ENCODE results near the gene SCARB1.
A peak's percentile ranks its signal among the peaks of the same experiment; 100 is the strongest.

SCARB1 gene

GRCh38 chr12:124865728-124866127, 2.1 kb upstream of the SCARB1 start:
- no peak for DNase-seq (ENCODE audit: low spot score)
- no peak for FAIRE-seq

GRCh38 chr12:124864326-124864752, 675 bp upstream of the SCARB1 start:
- no peak for FAIRE-seq

GRCh38 chr12:124862768-124863415, 772 bp downstream of the SCARB1 start:
- DNase-seq (ENCODE audit: low spot score) (peak; percentile 5), FAIRE-seq (no peak)

More at GRCh38 chr12:124864326-124864752, 675 bp upstream of the SCARB1 start:
- DNase-seq (ENCODE audit: low spot score) = no peak

GRCh38 chr12:124861898-124862676, 1.6 kb downstream of the SCARB1 start:
- FAIRE-seq (no peak), DNase-seq (ENCODE audit: low spot score) (no peak)

GRCh38 chr12:124861492-124861891, 2.2 kb downstream of the SCARB1 start:
- DNase-seq (ENCODE audit: low spot score) = no peak
- no peak for FAIRE-seq

DNA sequence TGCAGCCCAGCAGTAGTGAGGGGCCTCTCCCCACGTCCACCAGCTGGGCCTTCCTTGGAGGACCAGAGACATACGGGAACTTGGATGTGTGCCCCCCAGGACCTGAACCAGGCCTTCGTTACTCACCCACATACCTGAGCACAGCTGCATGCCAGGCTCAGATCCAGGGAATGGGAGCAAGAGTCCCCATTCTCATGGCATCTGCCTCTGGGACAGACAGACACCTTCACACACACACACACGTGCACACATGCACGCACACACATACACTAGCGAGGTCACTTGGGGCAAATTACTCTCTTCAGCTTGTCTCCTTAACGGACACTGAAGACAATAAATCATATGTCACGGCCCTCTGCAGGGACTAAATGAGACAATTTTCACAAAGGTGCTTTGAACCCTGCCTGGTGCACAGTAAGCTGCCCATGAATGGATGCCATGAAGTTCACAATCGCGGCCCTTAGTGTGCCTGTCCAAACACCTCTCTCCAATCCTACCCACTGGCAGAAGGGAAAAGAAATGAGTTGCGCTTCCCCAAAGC, 5.7 kb downstream of the SCARB1 start:
- FAIRE-seq (no peak), DNase-seq (ENCODE audit: low spot score) (no peak)

DNA sequence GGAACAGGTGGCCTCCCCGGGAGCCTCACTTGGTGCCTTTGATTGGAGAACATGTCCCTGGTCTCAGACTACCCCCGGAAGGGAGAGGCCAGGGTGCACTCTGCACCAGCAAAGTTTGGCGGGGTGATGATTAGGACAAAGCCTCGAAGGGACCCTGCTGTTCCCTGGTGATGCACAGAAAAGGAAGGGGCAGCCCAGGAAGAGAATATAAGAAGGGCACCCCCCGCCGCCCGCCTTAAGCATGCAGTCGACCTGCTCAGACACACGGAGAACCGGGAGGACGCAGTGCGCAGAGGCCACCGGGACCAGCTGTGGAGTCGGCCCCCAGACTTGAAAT, 6.9 kb downstream of the SCARB1 start:
- DNase-seq (ENCODE audit: low spot score) (no peak), FAIRE-seq (no peak)

DNA sequence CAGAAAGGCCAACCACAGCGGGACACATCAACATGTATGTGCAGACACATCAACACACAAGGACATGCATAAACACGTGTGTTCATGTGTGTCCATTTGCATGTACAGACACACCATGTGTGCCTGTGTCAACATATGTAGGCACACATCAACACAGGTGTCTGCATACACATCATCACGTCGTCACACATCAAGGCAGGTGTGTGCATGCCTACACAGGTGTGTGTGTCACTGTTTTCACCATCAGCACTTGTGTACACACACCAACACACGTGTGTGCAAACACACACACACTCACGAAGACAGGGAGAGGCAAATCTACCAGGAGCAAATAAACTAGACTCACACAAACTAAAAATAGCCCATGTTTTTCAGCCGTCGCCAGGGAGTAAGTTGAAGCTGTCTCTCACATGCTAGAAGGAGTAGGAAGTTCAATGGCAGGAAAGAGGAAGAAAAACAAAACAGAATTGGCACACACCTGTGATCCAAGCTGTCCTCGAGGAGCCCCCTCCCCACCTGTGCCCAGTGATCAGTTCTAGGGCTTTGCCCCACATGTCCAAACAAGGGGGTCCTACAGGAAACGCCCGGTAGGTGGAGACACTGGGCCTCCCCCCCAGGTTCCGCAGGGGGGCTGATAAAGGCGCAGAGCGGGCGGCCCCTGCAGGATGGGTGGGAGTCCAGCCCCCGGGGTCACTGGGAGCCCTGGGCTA, 7.4 kb downstream of the SCARB1 start:
- no peak for DNase-seq (ENCODE audit: low spot score)
- no peak for FAIRE-seq

DNA sequence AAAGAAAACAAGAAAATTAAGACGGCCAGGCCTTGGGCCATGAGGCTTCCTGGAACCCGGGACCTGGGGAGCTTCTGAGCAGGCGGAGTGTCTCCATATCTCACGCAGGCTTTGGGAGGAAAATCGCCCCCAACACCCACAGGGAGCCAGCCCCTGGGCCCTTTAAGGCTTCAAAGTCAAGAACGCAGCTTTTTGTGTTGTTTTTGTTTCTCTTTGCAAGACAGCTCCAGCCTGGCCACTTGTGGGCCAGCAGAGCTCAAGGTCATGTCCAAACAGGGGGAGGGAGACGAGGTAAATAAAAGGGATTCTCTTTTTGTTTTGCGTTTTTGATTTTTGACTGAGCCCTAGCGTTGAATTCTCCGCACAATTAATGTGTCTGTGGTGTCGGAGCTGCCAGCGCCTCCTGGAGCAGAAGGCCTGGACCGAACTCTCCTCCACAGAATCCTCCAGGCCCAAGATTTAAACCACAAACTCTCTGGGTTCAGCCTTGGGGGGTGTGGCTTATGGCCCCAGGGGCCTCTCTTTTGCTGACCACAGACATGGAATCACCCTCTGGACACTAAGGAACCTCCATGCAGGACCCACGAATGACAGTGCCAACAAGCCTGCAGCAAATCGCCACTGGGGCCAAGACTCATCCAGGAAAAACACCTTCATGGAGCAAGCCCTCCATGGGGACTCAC, 8.2 kb downstream of the SCARB1 start:
- DNase-seq (ENCODE audit: low spot score) (no peak), FAIRE-seq (no peak)

DNA sequence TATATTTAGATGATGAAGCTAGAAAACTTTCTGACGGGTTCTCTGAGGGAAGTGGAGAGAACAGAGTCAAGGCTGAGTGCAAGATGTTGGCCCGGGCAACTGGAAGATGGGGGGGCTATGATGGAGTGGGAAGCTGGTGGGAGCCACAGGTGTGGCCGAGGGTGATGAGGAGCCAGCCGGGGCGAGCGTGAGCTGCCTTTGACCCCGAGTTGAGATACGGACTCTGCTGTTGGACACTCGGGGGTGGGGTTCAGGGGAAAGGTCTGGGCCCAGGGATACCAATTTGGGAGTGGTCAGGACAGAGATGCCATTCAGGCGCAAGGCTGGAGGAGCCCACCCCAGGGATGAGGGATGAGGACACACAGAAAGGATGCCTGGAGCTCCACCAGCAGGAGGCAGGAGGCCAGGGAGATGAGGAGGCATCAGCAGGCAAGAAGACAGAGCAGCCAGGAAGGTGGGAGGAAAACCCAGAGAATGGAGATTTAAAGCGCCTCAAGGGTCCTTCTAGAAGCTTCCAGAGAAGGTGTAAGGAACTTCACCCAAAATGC, 9.0 kb downstream of the SCARB1 start:
- no peak for FAIRE-seq
- no peak for DNase-seq (ENCODE audit: low spot score)

GRCh38 chr12:124853781-124854636, 9.7 kb downstream of the SCARB1 start:
- DNase-seq (ENCODE audit: low spot score) (no peak), FAIRE-seq (no peak)

- FAIRE-seq = no peak
- DNase-seq (ENCODE audit: low spot score) = no peak
Observed at GRCh38 chr12:124852911-124853427, 10.7 kb downstream of the SCARB1 start.

DNA sequence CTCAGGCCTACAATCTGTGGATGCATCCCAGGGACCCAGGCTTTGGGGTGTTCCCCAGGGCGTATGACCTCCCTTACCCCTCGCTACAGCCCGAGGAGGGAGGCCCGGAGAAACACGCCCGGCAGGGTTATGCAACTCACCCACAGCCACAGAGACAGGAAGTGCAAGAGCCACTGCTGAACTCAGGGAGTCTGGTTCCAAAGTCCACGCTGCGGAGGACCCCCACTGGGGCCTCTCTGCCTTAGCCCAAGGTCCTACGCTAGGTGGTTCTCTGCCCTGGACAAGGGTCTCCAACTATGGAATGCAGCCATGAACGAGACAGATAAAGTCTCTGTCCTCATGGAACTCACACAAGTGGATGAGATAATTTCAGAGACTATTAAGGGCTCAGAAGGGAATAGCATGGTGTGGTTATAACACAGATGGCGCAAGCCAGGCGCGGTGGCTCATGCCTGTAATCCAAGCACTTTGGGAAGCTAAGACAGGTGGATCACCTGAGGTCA, 11.3 kb downstream of the SCARB1 start:
- no peak for DNase-seq (ENCODE audit: low spot score)
- no peak for FAIRE-seq

- no peak for DNase-seq (ENCODE audit: low spot score)
- no peak for FAIRE-seq
Observed at GRCh38 chr12:124851342-124851741, 12.3 kb downstream of the SCARB1 start.

GRCh38 chr12:124849382-124849781, 14.3 kb downstream of the SCARB1 start:
- FAIRE-seq (no peak), DNase-seq (ENCODE audit: low spot score) (no peak)

GRCh38 chr12:124848621-124849380, 14.9 kb downstream of the SCARB1 start:
- FAIRE-seq = no peak
- no peak for DNase-seq (ENCODE audit: low spot score)

DNA sequence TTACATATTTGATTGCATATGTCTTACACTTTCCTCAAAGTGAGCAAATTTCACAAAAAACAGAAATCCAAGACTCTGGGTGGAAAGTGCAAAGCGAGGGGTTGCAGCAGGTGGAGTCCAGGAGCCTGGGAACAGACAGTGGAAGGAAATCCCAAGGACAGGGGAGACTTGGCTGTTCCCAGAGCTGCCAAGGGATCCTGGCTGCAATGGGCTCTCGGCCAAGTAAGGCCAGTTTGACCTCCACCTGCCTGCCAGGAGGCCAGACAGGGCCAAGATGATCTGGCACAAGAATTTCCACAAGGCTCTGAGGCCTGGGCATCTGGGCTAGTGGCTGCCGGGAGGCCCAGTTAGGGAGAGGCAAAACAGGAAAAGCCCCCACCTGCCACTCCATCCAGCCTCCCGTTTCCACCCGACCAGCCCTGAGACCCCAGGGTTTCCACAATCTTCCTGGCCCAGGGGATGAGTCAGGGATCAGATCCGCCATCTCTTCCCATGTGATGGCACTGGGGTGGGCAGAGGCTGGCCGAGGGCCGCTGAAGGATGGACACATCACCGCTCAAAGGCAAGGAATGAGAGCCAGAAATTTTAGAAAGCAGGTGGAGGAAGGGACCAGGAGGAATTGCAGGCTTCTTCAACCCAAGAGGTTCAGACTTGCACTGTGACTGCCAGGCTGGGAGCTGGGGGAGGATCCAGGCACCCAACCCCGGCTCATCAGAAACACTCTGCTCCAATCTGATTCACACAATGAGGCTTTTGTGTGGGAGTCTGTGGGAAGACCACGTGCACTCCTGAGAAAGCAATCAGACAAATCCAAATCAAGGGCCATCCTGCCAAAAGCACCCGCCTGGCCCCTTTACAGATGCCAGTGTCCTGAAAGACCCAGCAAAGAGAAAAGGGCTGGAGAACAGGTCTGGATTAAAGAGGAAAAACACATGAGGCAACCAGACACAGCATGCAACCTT, 16.3 kb downstream of the SCARB1 start:
- DNase-seq (ENCODE audit: low spot score) (peak; percentile 13), FAIRE-seq (no peak)
